Measurements from ENCODE around the gene TSKU.

TSKU gene

GRCh38 chr11:76752321-76753143, 30.6 kb upstream of the TSKU start:
- no peak for TF ChIP-seq CTCF (IDR thresholded peaks at IDR 0.05; ENCODE audit: borderline replicate concordance, insufficient read depth, low read depth, low read length)
- no peak overlapping the region for H3K4me3 ChIP-seq (ENCODE audit: low read depth, low read length)

- no peak overlapping the region for H3K4me3 ChIP-seq (ENCODE audit: low read depth, low read length)
- no peak for TF ChIP-seq CTCF (IDR thresholded peaks at IDR 0.05; ENCODE audit: borderline replicate concordance, insufficient read depth, low read depth, low read length)
These were observed 29.7 kb upstream of the TSKU start for GRCh38 chr11:76753449-76753848.

- TF ChIP-seq CTCF (IDR thresholded peaks at IDR 0.05; ENCODE audit: borderline replicate concordance, insufficient read depth, low read depth, low read length), result no peak
These were observed 29.2 kb upstream of the TSKU start for GRCh38 chr11:76753950-76754349.

GRCh38 chr11:76756341-76756741, 26.8 kb upstream of the TSKU start:
- no peak for TF ChIP-seq CTCF (IDR thresholded peaks at IDR 0.05; ENCODE audit: borderline replicate concordance, insufficient read depth, low read depth, low read length)
- H3K4me3 ChIP-seq (ENCODE audit: low read depth, low read length), result no peak overlapping the region

More at GRCh38 chr11:76753950-76754349, 29.2 kb upstream of the TSKU start:
- H3K4me3 ChIP-seq (ENCODE audit: low read depth, low read length), result no peak overlapping the region

- no peak overlapping the region for H3K4me3 ChIP-seq (ENCODE audit: low read depth, low read length)
- TF ChIP-seq CTCF (IDR thresholded peaks at IDR 0.05; ENCODE audit: borderline replicate concordance, insufficient read depth, low read depth, low read length), result no peak
These were observed 24.8 kb upstream of the TSKU start for GRCh38 chr11:76758311-76758710.

- no peak overlapping the region for H3K4me3 ChIP-seq (ENCODE audit: low read depth, low read length)
- no peak for TF ChIP-seq CTCF (IDR thresholded peaks at IDR 0.05; ENCODE audit: borderline replicate concordance, insufficient read depth, low read depth, low read length)
These were observed 24.1 kb upstream of the TSKU start for GRCh38 chr11:76759092-76759491.

- TF ChIP-seq CTCF (IDR thresholded peaks at IDR 0.05; ENCODE audit: borderline replicate concordance, insufficient read depth, low read depth, low read length), result no peak
- no peak overlapping the region for H3K4me3 ChIP-seq (ENCODE audit: low read depth, low read length)
These were observed 23.6 kb upstream of the TSKU start for GRCh38 chr11:76759517-76759916.
